PC-3 (cell line): ENCODE data around the gene CEP112. TPM values are rescaled to one million over a fixed set of nuclear protein-coding genes. Genes with fewer than 3 reads are reported as not detected.

ENCODE experiments used
- ATAC-seq: fragments of 200-7000 bp; cut with Tn5 transposase; 2 replicates; pipeline ENCODE4 v1.9.1; 2020; ENCODE audit warnings: mild to moderate bottlenecking, moderate library complexity
- BruUV-seq: library from RNA; stranded (reverse); fragments of 400-500 nt; replicated peaks from 2 replicates; lab custom pipeline; 2021; lab: Mats Ljungman, UMichigan
- CTCF ChIA-PET: fragments of 300-600 bp; sonication (Branson Sonifier 250); formaldehyde crosslinking; loops from one replicate; lab custom pipeline; 2022; ENCODE audit warnings: antibody characterized with exemption; lab: Charles Lee
- POLR2A ChIA-PET: fragments of 300-600 bp; sonication (Branson Sonifier 250); formaldehyde crosslinking; loops from one replicate; lab custom pipeline; 2022; ENCODE audit warnings: antibody characterized with exemption; ENCODE audit not compliant: unreplicated experiment; lab: Charles Lee
- DNase-seq: peaks from one replicate; pipeline ENCODE4 v3.0.0-alpha.2; 2015
- H2AFZ ChIP-seq: fragments of 300-600 bp; sonication (generic); 2 replicates; pipeline ENCODE4 v1.6.0; 2016; ENCODE audit warnings: antibody characterized with exemption, low read length
- H3F3A ChIP-seq: fragments of 300-600 bp; sonication (generic); one replicate; pipeline ENCODE4 v1.6.0; 2017; ENCODE audit warnings: antibody characterized with exemption, low read length, control low read depth, mild to moderate bottlenecking; ENCODE audit not compliant: unreplicated experiment
- H3K27ac ChIP-seq: fragments of 300-600 bp; sonication (generic); 2 replicates; pipeline ENCODE4 v1.5.1; 2016; ENCODE audit warnings: mild to moderate bottlenecking, low read length
- H3K27me3 ChIP-seq: fragments of 300-600 bp; sonication (generic); 2 replicates; pipeline ENCODE4 v1.6.1; 2016; ENCODE audit warnings: low read length, mixed read lengths
- H3K36me3 ChIP-seq: fragments of 300-600 bp; sonication (generic); 2 replicates; pipeline ENCODE4 v1.6.1; 2016; ENCODE audit warnings: low read depth, mixed run types, low read length, mixed read lengths
- H3K4me1 ChIP-seq: fragments of 300-600 bp; sonication (generic); 2 replicates; pipeline ENCODE4 v1.5.1; 2016; ENCODE audit warnings: low read length; ENCODE audit not compliant: insufficient read depth
- H3K4me2 ChIP-seq: fragments of 300-600 bp; sonication (generic); 2 replicates; pipeline ENCODE4 v1.6.0; 2016; ENCODE audit warnings: low read length
- H3K4me3 ChIP-seq: fragments of 300-600 bp; sonication (generic); 2 replicates; pipeline ENCODE4 v1.5.1; 2016; ENCODE audit warnings: mild to moderate bottlenecking, low read length, mixed read lengths
- H3K79me2 ChIP-seq: fragments of 300-600 bp; sonication (generic); 2 replicates; pipeline ENCODE4 v1.6.1; 2017; ENCODE audit warnings: low read length, mixed read lengths
- H3K9ac ChIP-seq: fragments of 300-600 bp; sonication (generic); 2 replicates; pipeline ENCODE4 v1.6.0; 2016; ENCODE audit warnings: mild to moderate bottlenecking, low read length
- H3K9me2 ChIP-seq: fragments of 300-600 bp; sonication (generic); replicated peaks from 2 replicates; pipeline ENCODE4 v1.6.1; 2016; ENCODE audit warnings: mixed run types, low read length, mixed read lengths
- H3K9me3 ChIP-seq: fragments of 300-600 bp; sonication (generic); 2 replicates; pipeline ENCODE4 v1.6.1; 2016; ENCODE audit warnings: low read length, mixed read lengths
- H4K20me1 ChIP-seq: fragments of 300-600 bp; sonication (generic); 2 replicates; pipeline ENCODE4 v1.6.1; 2016; ENCODE audit warnings: low read length, mixed read lengths
- CTCF ChIP-seq: fragments of 300-600 bp; sonication (generic); conservative IDR thresholded peaks from 2 replicates; pipeline ENCODE4 v1.5.1; 2017; ENCODE audit warnings: antibody characterized with exemption, low read depth, mild to moderate bottlenecking, low read length
- EZH2 ChIP-seq: fragments of 300-600 bp; sonication (generic); IDR thresholded peaks from one replicate; pipeline ENCODE4 v1.6.1; 2017; ENCODE audit warnings: antibody characterized with exemption, mild to moderate bottlenecking, low read length; ENCODE audit not compliant: unreplicated experiment
- EZH2phosphoT487 ChIP-seq: fragments of 300-600 bp; sonication (generic); IDR thresholded peaks from 2 replicates; pipeline ENCODE4 v1.6.1; 2018; ENCODE audit warnings: mild to moderate bottlenecking, antibody characterized with exemption, low read length, borderline replicate concordance
- intact Hi-C: fragments of 100-400 bp; cut with micrococcal nuclease; formaldehyde crosslinking; loops from 2 replicates; pipeline ENCODE4 v1.9.0; 2023
- total RNA-seq: library from RNA; depleted of rRNA; stranded (reverse); fragments of >200 nt; gene quantifications from 2 replicates; pipeline ENCODE4 v1.2.3, GENCODE V29; 2014

The CEP112 gene
- total RNA-seq, 1 experiment from 2014 or later: 6.5 TPM

DNA sequence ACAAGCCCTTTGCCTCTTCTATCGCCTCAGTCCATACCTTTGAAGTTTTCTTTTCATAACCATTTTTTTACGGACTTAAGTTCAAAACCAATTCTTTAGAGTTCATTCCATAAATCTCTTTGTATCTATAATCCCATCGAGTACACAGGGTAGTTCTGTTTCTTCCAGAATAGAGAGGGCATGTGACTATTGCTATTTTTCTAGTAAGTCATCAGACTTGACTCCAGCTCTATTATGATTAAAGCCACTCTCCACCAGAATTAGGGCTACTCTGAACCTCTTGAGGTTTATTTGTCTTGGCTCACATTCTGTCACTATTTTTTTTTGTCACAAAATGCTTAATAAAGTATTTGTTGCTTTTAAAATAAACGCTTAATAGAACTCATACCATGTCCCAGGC lies 438.6 kb downstream of the CEP112 start:
- no peak for DNase-seq
- ChIA-PET CTCF (no interaction called here), POLR2A (no interaction called here)
- intact Hi-C loops: loop anchor here (5.0 kb wide), 1 partner anchor 126 kb away; no protein-coding TSS in a partner anchor
- Histone ChIP-seq H3K9me2 (no peaks in the 10 kb centered on the region), H3K79me2 (no peaks in the 10 kb centered on the region), H3K4me3 (no peak overlapping the region), H3K9me3 (no peaks in the 10 kb centered on the region), H3F3A (no peaks in the 10 kb centered on the region), H3K36me3 (no peaks in the 10 kb centered on the region), H3K4me2 (no peak overlapping the region), H3K4me1 (peaks cover 26% of the 10 kb centered on the region), H4K20me1 (no peaks in the 10 kb centered on the region), H3K27me3 (no peaks in the 10 kb centered on the region), H2AFZ (no peak overlapping the region), H3K9ac (no peak overlapping the region), H3K27ac (no peak overlapping the region)
- TF ChIP-seq CTCF (no peak), EZH2 (no peak), EZH2phosphoT487 (no peak)
- ATAC-seq: no peak
- BruUV-seq: no TSS peak

DNA sequence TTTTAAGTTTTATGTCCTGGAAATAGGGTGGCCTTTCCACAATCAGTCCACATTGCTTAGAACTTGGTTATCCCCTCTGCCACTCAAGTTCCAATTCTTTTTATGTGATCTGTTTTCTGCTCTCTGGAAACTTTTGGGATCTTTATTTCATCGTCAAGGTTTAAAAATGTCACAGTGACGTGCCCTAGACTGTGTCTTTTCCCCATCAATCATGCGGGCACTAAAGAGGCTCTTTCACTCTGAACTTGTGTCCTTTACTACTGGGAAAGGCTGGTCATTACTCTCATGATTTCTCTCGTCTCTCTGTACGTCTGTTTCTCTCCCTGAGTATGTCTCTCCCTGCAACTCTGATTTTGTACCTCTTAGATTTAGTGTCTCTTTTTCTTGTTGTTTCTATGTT lies 440.7 kb downstream of the CEP112 start:
- peak overlapping the region; percentile 38 for H3K4me2 ChIP-seq
- no peak overlapping the region for H3K4me3 ChIP-seq
- no TSS peak for BruUV-seq
- ChIA-PET POLR2A (no interaction called here), CTCF (interaction anchor here (0.6 kb wide), 1 partner anchor 519 kb away, joined by 3 read pairs; no protein-coding TSS in a partner anchor)
- ATAC-seq (no peak), DNase-seq (no peak)
- H3K27me3 ChIP-seq: no peaks in the 10 kb centered on the region
- peaks cover 26% of the 10 kb centered on the region for H3K4me1 ChIP-seq
- H2AFZ ChIP-seq: no peak overlapping the region
- no peaks in the 10 kb centered on the region for H4K20me1 ChIP-seq
- H3K9me2 ChIP-seq: no peaks in the 10 kb centered on the region
- no peak overlapping the region for H3K9ac ChIP-seq
- H3K36me3 ChIP-seq: no peaks in the 10 kb centered on the region
- no peaks in the 10 kb centered on the region for H3K79me2 ChIP-seq
- no peak overlapping the region for H3K27ac ChIP-seq
- intact Hi-C loops: loop anchor here (2.0 to 5.0 kb wide), 3 partner anchors 54 to 190 kb away; partner anchors contain the start of gene AXIN2
- H3F3A ChIP-seq: no peaks in the 10 kb centered on the region
- TF ChIP-seq CTCF (no peak), EZH2 (no peak), EZH2phosphoT487 (no peak)
- H3K9me3 ChIP-seq: no peaks in the 10 kb centered on the region

DNA sequence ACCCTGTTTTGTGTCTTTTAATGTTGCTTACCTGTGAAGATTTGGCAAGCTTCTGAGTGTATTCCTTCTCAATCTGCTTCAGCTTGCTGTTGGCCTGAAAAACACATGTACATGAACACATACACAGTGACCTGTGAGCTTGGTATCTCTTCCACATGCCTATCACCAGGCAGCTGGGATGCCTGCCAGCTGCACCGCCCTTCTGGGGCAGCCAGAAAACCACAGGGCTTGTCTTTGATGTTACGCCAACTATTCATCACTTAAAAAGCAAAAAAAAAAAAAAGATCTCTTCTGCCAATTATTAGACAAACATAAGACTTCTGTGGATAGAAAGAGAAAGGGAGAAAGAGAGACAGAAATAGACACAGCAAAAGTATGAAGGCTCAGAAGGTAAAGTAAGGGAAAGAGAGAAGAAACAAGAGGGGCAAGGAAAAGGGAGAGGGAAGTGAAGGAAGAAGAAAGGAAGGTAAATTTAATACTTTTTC lies 441.3 kb downstream of the CEP112 start:
- Histone ChIP-seq H3F3A (no peaks in the 10 kb centered on the region), H3K9ac (no peak overlapping the region), H3K9me2 (no peaks in the 10 kb centered on the region), H3K27me3 (no peaks in the 10 kb centered on the region), H3K4me1 (peaks cover 26% of the 10 kb centered on the region), H3K4me2 (peak overlapping the region; percentile 38), H2AFZ (no peak overlapping the region), H3K36me3 (no peaks in the 10 kb centered on the region), H3K79me2 (no peaks in the 10 kb centered on the region), H3K4me3 (no peak overlapping the region), H3K9me3 (no peaks in the 10 kb centered on the region), H3K27ac (no peak overlapping the region), H4K20me1 (no peaks in the 10 kb centered on the region)
- intact Hi-C loops: loop anchor here (1.0 to 5.0 kb wide), 4 partner anchors 35 to 190 kb away; partner anchors contain the start of gene AXIN2
- DNase-seq (peak; percentile 99), ATAC-seq (peak; percentile 95)
- no TSS peak for BruUV-seq
- POLR2A ChIA-PET: interaction anchor here (0.7 kb wide), 1 partner anchor 75 kb away, joined by 5 read pairs; no protein-coding TSS in a partner anchor
- CTCF ChIA-PET: interaction anchor here (0.6 kb wide), 1 partner anchor 519 kb away, joined by 3 read pairs; no protein-coding TSS in a partner anchor
- TF ChIP-seq CTCF (no peak), EZH2 (no peak), EZH2phosphoT487 (no peak)
